ENCODE measurements around the gene SLC38A2.

The SLC38A2 gene

DNA sequence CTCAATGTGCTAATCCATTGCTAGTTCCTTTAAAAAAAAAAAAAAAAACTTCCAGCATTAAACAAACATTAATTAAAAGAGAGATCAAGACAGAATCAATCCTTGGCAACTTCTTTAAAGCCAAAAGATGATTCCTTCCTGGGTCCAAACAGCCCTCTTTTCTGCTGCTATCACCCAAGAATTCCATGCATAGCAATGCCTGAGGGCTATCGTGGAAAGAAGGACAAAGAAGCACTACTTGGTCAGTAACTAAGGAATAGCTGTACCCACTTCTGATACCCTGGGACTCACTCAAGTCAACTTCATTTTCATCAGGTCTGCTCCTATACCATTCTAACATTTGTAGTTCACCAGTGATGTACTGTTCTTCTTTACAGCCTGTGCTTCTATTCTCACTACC lies 51.8 kb downstream of the SLC38A2 start:
- no peak overlapping the region for H3K27ac ChIP-seq
- TF ChIP-seq CTCF (conservative IDR thresholded peaks at IDR 0.05; ENCODE audit: low read depth) = no peak
- DNase-seq (ENCODE audit: low spot score) = no peak
- ChIA-PET CTCF (interaction anchor here (0.6 kb wide), 1 partner anchor 95 kb away, joined by 3 read pairs; no protein-coding TSS in a partner anchor), POLR2A (ENCODE audit: low non-redundant PET) (no interaction called here)

DNA sequence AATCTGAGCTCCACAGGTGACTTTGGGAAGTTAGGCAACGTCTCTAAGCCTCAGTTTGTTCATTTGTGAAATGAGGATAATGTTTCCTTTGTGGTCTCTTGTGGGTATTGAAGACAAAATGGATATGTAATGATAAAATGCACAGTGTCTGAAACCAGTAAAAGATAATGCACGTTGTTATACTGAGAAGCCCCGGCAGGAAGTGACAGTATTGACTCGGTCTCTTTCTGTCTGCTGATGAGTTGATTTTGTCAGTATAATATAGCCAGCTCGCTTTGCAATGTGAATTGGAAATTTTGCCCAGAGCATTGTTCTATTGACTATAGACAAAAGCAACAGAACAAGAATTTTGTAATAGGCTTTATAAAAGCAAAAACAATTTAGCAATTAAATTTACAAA lies 54.5 kb downstream of the SLC38A2 start:
- no peak for TF ChIP-seq CTCF (conservative IDR thresholded peaks at IDR 0.05; ENCODE audit: low read depth)
- no peak overlapping the region for H3K27ac ChIP-seq
- POLR2A ChIA-PET (ENCODE audit: low non-redundant PET) = interaction anchor here (0.5 to 0.6 kb wide), 2 partner anchors 24 to 64 kb away, joined by 3 read pairs; no protein-coding TSS in a partner anchor
- DNase-seq (ENCODE audit: low spot score) = no peak
- CTCF ChIA-PET = no interaction called here
